ENCODE data around the gene MMRN2.

Gene MMRN2

DNA sequence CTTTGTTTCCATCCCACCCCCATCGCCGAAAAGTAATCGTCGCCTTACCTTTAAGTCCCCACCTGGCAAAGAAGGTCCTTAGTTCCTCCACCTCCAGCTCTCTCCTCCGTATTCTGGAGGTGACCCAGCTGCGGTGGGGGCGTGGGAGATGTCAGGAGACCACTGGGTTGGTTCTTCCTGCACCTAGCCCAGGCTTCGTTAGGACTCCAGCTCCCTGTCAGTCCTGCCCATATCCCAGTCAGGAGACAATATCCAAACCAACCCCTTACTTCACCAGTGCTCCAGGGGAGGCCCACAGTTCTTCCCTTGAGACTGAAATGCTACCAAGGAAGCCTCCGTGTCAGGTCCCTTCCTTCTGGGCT lies 11.6 kb upstream of the MMRN2 start:
- no peak for DNase-seq

DNA sequence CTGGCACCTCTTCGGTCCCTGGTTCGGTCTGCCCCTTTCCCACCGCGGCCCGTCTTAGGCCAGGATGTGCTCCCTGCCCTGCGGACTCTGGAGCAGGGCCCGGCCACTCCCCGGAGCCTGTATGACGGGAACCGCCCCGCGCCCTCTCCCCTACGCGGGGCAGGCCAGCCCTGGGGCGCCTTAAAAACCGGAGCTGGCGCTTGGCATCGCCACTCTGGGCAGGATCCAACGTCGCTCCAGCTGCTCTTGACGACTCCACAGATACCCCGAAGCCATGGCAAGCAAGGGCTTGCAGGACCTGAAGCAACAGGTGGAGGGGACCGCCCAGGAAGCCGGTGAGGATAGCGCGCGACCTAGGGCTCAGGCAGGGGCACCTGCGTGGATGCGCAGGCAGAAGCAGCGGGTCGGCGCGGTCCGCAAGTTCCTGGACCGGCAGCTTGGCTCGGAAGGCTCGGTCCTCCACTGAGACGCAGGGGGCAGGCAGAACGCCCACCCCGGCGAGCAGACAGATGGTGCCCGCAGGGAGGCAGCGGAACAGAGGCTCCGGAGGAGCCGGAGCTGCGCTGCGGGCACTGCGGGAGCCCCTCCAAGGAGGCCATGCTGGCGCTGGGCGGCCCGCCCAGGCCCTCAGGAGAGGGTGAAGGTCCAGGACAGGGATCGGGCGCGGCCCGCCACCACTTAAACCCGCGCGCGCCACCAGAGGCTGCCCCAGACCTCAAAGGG lies 11.0 kb upstream of the MMRN2 start, which contains the start of gene ADIRF:
Gene ADIRF (plus strand): TSS at position 212 of the 723 bp plus-strand sequence. CDS start 63 bp downstream, at position 275.
- peak in 1 of 2 experiments; percentile 39 for DNase-seq

DNA sequence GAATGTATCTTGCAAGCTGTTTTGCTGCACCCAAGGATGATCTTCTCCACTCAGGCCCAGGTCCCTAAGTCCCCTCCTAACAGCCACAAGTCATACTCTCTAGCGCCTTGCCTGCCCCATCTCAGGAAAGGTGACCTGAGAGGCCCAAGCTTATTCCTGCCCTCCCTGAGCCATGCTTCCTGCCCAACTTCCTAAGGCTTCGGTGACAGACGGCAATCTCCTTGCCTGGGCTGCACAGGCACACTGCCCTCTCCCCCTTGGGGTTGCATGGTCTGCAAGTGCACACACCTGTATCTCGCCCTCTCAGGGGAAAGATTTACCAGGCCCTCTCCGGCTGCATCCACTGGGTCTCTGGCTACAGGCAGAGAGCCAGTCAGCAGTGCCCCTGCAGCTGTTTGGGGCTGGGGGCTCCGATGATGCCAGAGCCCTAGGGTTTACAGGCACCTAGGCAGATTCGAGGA lies 10.1 kb upstream of the MMRN2 start:
- DNase-seq = no peak

DNA sequence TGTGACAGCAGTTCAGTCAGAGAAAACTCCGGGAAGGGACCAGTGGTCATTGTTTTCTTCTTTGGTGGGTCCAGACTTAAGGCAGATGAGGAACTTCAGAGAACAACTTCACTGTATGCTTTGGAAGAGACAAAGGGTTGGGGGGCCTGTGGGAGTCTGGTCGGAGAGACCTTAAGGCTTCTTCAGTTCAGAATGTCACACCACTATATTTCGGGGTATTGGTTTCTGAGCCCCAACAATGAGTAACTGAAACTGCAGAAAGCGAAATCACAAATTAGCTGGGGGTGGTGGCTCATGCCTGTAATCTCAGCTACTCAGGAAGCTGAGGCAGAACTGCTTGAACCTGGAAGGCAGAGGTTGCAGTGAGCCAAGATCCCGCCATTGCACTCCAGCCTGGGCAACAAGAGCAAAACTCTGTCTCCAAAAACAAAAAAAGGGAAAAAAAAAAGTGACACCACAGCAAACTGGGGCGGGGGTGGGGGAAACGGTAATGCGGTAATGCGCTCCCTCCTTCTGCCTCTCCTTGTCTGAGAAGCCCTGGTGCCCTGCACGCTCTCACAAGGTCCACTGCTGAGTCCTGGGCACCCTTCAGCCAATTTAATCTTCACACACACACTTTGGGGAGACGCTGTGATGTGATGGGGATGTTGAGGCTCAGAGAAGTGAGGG lies 8.7 kb upstream of the MMRN2 start:
- DNase-seq = peak in 1 of 2 experiments; percentile 22

DNA sequence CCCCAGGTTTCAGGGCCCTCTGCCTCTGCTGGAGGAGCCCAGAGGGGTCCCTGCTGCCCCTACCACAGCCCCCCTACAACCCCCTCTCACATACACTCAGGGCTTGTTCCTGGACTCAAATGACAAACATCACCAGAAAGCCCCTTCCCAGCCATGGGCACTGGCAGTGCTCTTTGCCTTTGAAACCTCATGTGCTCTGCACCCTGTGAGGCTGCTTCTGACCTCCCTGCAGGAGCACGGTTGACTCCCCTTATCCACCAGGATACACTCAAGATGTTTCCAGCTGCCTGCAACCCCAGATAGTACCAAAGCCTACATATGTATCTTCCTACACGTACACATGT lies 7.4 kb upstream of the MMRN2 start:
- peak; percentile 15 for DNase-seq

DNA sequence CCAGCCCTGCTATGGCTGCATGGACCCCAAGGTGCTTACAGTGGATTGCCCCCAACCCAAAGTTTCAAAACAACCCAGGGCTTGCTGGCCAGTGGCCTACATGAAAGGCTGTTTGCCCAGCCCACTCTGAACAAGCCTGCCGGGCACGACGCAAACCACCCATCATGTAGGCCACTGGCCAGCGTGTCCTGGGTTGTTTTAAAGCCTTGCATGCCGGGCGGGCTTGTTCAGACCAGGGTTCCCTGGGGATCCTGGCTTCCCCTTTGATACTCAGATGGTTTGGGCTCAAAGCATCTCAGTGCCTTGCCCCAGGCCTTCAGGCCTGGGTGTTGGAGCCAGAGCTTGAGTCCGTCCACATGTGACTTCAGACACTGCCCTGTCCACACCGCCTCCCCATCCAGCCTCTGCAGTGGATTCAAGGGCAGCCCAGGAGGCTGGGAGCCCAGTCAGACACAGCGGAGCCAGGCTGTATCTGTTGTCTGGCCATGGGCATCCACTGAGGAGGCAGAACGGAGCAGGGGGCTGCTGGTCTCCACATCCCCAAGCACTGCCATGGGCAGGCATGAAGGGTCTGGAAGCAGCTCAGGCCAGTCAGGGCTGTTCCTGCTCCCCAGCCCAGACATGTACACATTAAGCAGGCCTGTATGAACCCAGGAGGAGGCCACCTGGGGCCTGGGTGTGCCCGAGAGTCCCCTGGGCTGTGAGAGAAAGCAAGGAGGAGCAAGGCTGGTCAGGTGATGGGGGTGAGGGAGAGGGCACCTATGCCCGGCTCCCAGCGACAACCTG lies 6.8 kb upstream of the MMRN2 start:
- DNase-seq = peak; percentile 11 to 13

DNA sequence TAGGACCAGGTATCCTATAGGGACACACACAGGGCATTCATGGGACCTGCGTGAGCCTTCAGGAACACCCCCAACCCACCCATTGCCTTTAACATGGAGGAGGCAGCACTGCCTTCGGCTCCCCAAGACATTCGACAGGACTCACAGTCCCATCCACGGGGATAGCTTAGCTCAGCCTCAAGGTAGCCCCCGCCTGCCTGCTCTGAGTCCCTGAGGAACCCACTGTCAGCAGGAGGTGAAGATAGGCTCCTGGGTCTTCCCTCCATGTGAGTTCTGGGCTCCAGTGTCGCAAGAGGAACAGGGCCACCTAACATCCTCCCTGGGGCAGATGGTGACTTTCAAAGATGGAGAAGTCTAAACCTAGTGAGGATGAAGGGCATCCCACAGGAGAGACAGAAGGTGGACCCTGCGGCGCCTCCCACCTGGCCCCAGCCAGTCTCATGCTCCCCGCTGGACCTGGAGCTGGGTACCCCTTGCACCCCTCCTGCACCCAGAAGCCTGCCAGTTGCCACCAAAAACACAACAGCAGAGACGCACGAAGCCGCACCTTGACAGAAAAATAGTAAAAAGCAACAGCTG lies 6.0 kb upstream of the MMRN2 start:
- peak; percentile 12 to 13 for DNase-seq

DNA sequence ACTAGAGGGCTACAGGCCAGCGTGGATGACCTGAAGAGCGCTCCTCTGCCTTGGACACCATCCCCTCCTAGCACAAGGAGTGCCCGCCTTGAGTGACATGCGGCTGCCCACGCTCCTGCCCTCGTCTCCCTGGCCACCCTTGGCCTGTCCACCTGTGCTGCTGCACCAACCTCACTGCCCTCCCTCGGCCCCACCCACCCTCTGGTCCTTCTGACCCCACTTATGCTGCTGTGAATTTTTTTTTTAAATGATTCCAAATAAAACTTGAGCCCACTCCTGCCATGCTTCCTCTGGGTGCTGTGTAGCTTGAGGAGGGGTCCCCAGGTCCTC lies 5.5 kb upstream of the MMRN2 start:
- DNase-seq = no peak

DNA sequence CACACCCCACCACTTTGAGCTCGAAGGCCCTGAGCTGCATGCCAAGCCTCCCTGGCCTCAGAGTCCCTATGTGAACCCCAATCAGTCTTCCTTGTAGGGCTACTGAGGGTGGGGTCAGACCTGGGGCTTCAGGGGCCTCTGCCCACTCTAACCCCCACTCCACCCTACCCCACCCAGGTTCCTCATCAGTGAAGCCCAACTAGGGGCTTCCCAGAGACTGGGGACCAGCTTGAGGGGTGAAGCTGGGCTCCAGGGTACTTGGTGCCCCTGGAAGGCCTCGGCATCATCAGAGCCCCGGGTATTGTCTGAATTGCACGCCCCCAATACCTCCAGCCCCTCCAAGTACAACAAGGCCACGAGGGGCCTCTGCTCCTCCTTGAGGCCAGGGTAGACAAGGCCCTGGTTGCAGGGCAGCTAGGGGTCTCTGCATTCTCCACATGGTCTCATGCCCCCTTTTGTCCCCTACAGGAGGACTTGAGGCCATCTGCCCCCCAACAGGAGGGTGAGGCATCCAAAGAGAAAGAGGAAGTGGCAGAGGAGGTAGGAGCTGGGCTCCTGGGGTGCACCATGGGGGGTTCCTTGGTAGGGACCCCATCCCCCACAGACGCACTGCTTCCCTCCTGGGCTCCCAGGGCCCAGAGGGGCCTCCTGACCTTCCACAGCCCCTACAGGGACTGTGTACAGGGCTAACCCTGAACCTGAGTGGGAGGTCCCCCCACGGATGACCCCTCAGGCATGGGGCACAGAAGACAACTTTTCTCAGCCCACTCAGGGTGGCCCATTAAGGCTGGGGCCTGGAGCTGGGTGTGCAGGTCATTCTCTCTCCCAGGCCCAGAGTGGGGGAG lies 4.9 kb upstream of the MMRN2 start:
- peak; percentile 7 to 13 for DNase-seq

DNA sequence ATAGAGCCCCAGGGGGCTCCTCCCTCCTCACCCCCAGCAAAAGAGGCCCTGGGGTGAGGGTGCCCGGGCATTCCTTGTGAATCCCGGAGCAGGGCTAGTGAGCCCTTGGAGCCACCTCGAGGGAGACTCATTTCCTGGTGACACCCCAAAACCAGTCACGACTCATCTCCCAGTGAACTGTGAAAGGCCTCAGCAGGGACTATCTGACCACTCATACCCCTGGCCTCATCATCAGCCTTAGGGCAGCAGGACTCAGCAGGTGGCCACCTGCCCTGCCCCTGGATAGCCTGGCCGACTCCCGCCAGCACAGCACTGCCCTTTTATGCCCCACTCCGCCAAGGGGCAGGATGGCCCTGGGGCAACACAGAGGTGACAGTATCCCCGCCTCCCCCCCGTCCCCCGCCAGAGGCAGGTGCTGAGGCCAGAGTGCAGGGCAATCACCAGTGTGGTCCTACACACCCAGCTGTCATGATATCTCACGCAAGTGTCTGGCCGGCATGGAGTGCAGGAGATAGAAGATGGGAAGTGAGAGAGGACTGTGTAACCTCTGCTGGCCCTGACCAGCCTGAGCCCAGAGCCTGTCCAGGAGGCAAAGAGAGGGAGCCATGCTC lies 4.2 kb upstream of the MMRN2 start:
- DNase-seq = no peak

DNA sequence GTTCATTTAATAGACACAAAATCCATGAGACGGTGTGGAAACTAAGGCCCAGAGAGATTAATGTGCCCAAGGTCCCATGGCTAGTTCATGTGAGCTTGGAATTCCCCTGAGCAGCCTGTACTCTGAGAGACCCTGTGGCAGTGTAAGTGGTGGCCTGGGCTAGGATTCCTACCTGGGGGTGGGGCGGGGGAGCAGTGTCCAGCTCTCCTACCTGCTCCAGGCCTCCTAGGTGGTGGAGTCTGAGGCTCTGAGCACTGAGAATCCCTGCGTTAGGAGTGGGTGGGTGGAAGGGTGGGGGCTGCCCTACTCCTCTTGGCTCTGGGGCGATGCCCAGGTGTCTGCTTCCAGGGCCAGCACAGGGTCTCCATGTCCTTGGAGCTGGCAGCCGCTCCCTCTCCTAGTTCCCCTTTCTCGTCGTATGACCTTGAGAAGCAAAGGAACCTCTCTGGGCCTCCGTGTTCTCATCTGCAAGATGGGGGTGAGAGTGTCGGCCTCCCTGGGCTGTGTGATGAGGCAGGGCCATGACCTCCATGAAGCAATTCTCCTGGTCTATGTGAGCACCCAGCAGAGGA lies 3.5 kb upstream of the MMRN2 start:
- no peak for DNase-seq

DNA sequence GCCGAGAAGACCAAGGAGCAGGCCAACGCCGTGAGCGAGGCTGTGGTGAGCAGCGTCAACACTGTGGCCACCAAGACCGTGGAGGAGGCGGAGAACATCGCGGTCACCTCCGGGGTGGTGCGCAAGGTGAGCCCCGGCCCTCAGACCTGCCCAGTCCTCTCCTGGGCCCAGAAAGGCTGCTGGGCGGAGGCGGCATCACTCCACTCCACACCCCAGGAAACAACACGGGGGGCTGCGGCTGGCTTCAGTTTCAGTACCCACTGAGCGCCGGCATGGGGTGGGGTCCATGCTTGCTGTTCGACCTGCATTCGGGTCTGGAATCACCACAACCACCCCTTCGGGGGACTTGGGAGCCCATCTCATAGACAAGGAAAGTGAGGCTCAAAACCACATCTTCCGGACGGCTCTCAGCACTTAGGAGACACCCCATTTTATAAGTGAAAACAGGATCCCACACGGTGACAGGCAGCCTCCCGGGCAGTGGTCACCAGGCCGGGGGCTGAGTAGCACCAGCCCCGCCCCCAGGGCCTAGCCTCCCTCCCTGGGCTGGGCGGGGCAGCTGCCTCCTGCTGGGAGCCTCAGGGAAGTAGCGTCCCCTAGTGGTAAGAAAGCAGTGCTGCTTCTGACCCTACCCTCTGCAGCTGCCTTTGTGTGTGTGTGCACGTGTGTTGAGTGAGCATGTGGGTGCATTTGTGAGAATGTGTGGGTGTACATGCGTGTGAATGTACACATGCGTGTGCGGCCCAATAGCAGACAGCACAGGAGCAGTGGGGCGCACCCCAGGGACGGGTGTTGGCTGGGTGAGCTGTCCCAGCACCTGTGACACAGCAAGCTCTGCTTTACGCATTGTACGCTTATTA lies 2.8 kb upstream of the MMRN2 start:
- peak in 1 of 2 experiments; percentile 62 for DNase-seq

DNA sequence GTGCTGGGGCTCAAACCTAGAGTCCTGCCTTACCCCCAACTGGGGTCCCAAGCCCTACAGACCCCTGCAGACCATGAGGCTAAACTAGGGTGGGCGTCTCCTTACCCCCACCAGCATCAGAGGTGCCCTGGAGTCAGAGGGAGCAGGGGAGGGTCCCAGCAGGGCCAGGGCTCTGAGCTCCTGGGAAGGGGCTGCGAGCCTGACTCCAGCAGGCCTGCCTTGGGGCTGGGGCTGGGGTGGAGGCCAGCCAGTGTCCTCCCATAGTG lies 2.3 kb upstream of the MMRN2 start:
- DNase-seq = no peak

DNA sequence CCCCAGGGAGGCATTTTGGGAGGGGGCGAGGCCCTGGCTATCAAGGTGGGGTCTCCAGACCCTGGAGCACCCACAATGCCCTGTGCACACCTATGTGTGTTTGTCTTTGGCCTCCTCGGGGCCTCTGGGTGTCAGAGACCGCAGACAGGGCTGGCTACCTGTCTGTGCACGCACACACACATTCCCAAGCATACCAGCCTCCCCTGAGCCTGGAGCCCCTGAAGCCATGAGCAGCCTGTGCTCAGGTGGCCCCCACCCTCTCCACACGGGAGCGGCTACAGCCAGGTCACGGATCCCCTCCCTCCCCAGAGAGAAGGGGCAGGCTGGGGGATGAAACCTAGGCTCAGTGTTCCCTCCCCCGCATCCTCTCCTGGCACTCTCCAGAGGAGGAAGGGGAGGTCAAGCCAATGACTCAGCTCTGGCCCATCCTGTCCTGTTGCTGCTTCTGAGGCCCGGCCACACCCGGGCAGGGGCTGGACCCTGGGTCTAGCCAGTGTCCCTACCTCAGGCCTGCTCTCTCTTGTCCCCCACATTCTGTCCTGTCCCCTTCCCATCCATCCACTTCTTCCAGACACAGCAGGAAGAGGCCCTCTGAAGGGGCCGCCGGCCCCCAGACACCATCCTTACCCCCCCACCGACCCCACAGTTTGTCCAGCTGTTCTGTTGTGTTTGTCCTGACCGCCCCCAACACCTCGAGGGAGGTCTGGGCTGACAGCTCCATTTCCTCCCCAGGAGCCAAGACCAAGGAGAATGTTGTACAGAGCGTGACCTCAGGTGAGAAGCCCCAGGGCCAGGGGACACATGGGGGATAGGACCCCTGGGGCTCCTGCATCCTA lies 1.7 kb upstream of the MMRN2 start:
- DNase-seq = no peak

DNA sequence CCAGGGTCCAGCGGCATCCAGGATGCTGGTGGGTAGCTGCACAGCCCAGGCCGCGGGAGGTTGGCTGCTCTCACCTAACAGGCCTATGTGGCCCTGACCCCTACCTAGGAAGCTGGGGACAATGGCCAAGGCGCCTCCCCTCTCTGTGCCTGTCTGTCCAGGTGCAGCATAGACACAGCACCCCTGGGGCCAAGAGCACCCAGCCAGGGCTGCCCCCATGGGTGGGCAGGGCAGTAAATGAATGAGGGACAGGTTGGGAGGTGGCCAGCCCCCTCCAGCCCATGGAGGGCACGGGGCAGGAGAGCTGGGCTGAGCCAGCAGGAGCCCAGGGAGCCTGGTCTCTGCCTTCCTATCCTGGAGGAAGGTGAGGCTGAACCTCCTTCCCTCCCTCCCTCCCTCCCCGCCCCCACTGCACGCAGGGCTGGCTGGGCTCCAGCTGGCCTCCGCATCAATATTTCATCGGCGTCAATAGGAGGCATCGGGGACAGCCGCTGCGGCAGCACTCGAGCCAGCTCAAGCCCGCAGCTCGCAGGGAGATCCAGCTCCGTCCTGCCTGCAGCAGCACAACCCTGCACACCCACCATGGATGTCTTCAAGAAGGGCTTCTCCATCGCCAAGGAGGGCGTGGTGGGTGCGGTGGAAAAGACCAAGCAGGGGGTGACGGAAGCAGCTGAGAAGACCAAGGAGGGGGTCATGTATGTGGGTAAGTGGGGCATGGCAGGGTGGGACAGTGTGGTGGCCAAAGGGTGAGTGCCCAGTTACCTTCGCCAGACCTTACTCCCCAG lies 893 bp upstream of the MMRN2 start, which contains the start of gene SNCG:
Gene SNCG (plus strand): TSS at position 484 of the 785 bp plus-strand sequence. CDS start 99 bp downstream, at position 583.
- DNase-seq = no peak

DNA sequence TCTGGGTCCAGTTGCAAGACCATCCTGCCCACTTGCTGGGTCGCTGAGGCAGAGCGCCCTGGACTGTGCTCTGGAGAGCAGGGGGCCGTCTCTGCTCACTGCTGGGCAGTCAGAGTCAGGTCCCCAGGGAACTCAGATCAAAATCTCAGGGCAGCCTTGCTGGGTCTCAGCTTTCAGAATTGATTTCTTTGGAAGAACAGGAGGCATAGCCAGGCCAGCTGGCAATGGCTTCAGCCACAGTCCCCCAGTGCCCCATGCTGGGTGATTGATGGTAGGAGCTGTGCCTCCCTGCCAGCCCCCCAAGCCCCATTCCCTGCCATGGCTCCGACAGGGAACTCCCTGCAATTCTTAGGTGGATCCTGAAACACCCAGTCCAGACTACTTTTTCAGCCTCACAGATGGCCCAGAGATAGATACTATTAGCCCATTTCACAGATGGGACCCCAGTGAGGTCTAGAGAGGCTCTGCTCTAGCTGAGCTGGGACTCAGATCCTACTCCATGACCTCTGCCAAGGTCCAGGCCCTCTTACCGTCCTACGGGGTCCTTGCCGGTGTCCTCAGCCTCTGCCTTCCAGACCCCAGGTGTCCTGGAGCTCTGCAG lies 467 bp downstream of the MMRN2 start:
- no peak for DNase-seq

DNA sequence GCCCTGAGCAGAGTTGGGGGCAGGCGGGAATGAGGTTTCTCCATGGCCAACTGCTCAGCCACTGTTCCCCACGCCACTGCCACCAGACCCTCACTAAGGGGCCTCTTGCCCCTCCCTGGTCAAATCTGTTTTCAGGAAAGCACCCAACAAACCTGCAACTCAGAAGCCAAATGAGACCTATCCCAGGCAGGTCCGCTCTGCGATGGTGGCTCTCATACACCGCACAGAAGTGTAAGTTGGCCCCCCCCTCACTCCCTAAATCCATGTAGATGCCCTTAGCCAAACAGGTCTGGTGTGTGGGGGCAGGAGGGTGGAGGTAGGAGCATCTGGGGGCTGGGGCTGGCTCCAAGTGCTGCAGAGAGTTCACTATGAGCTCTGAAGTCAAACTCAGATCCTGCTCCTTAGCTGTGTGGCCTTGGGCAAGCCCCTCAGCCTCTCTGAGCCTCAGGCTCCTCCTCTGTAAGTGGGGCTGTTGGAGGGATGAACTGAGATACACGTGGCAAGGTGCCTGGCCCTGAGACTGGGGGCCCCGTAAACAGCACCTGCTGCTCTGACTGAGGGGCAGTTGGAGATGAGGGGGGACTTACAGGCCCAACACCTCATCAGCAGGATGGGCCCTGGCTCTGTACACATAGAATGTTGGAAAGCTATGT lies 1.1 kb downstream of the MMRN2 start:
- no peak for DNase-seq
